Gastroesophageal sphincter (tissue), 3 donors: Measurements from ENCODE around the gene FGF16.

ENCODE experiments used
- CTCF ChIP-seq, 4 experiments: fragments of 200-600 bp in 2 of 4; fragments of 450-650 bp in 2 of 4; sonication (generic) in 1 of 4; IDR thresholded peaks; one replicate each; pipeline ENCODE4 v1.5.1; 2017 to 2019; ENCODE audit warnings: antibody characterized with exemption in 4 of 4, mild to moderate bottlenecking in 2 of 4, moderate library complexity in 2 of 4
- POLR2AphosphoS5 ChIP-seq: sonication (generic); formaldehyde crosslinking; IDR thresholded peaks from one replicate; pipeline ENCODE4 v1.6.1; 2017; ENCODE audit warnings: antibody characterized with exemption

- TF ChIP-seq CTCF (IDR thresholded peaks at IDR 0.05) = no peak
- no peak for TF ChIP-seq POLR2AphosphoS5
These were observed 3.2 kb downstream of the FGF16 start for GRCh38 chrX:77450415-77450814.
